Measurements from ENCODE around the gene HIRIP3. TPM values are rescaled to one million over a fixed set of nuclear protein-coding genes. Genes with fewer than 3 reads are reported as not detected.

HIRIP3 gene
- total RNA-seq, 1 experiment from 2014 or later, result 9.6 TPM

DNA sequence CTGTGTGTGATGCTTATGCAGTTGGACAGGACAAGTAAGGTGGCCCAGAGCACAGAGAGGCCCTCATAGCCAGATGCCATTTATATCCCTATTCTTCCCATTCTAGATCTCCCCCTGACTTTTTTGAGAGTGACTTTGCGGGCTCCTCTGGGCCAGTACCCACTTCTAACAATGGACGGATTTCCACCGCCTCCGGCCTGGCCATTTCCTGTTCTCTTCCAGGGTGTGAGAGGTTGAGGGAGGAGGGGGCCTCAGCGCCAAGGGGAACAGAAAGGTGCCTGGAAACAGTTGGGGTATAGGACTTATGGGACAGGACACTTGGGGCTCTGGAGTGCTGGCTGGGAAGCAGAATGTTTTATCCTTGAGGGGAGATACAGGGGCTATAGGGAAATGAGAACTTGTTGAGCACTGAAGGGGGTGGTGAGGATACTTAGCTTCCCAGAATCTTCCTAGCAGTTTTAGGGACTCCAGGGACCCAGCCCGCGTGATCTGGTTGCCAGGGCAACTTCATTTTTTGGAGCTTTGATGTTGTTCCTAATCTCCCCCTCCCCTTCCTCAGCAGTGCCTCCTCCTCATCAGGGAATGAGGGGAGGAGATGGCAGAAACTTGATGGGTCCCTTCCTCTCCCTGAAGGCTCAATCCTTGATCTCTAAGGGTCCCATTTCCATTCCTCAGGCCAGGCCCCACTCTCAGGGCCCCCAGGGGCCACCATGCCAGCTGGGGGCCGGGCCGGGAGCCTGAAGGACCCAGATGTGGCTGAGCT, 18.2 kb downstream of the HIRIP3 start:
- no peaks in the 10 kb centered on the region for H3K27me3 ChIP-seq (ENCODE audit: low read length)
- H3K9me2 ChIP-seq (replicated peaks; ENCODE audit: insufficient read depth, low read length), result no peaks in the 10 kb centered on the region
- H3K4me2 ChIP-seq (ENCODE audit: low read depth, low read length, poor library complexity, severe bottlenecking), result peak overlapping the region; percentile 85
- H3K4me1 ChIP-seq (ENCODE audit: low read length), result peaks cover 25% of the 10 kb centered on the region
- peaks cover 28% of the 10 kb centered on the region for H3K36me3 ChIP-seq (ENCODE audit: insufficient read depth, low read length)
- DNase-seq, result no peak
- H3K4me3 ChIP-seq (ENCODE audit: low read length), result no peak overlapping the region
- no peaks in the 10 kb centered on the region for H3K9me3 ChIP-seq (ENCODE audit: low read length)
- H3K9ac ChIP-seq (ENCODE audit: low read length), result peak overlapping the region; percentile 79; the same call in 1 of the 2 replicates
- peaks cover 45% of the 10 kb centered on the region for H3K79me2 ChIP-seq (ENCODE audit: low read length)
- no peak overlapping the region for H2AFZ ChIP-seq (ENCODE audit: low read length)
- H4K20me1 ChIP-seq (ENCODE audit: insufficient read depth, low read depth, low read length), result peaks cover 22% of the 10 kb centered on the region; the same call in 1 of the 2 replicates
- H3K27ac ChIP-seq (ENCODE audit: low read length), result no peak overlapping the region

DNA sequence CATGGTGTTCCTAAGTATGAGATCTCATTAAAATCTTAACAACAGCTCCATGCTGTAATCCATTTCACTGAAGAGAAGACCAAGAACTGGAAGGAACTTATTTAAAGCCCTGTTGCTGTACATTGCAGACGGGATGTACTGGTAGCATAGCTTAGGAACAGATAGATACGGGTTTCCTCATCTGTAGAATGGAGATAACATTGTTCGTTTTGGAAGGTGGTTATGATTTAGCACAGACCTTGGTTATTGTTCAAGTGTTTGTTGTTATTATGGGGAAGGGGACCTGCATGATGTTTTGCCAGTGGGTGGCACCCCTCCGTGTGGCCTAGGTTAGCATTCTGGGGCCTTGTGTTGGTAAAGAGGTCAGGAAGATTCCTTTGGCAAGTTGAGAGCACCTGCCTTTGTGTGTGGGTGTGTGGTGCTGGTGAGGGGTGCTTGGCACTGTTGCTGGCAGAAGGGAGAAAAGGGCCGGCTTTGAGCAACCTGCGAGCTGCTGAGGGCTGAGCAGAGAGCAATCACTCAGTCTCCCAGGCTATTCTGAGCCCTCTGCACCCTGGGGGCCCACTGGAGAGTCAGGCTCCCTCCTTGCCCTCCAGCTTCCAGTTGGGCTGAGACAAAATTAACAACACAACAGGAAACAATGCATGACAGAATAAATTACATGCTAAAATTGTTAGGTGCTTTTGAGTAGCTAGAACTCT, 19.5 kb downstream of the HIRIP3 start:
- Histone ChIP-seq H3K9ac (ENCODE audit: low read length) (peak overlapping the region; percentile 79), H3K79me2 (ENCODE audit: low read length) (peaks cover 45% of the 10 kb centered on the region), H3K27me3 (ENCODE audit: low read length) (no peaks in the 10 kb centered on the region), H3K4me2 (ENCODE audit: low read depth, low read length, poor library complexity, severe bottlenecking) (peak overlapping the region; percentile 85), H3K9me2 (replicated peaks; ENCODE audit: insufficient read depth, low read length) (no peaks in the 10 kb centered on the region), H2AFZ (ENCODE audit: low read length) (no peak overlapping the region), H3K4me3 (ENCODE audit: low read length) (peak overlapping the region; percentile 89), H3K4me1 (ENCODE audit: low read length) (peaks cover 25% of the 10 kb centered on the region), H3K9me3 (ENCODE audit: low read length) (no peaks in the 10 kb centered on the region), H4K20me1 (ENCODE audit: insufficient read depth, low read depth, low read length) (peaks cover 22% of the 10 kb centered on the region; the same call in 1 of the 2 replicates), H3K27ac (ENCODE audit: low read length) (peak overlapping the region; percentile 4; the same call in 1 of the 2 replicates), H3K36me3 (ENCODE audit: insufficient read depth, low read length) (peaks cover 28% of the 10 kb centered on the region)
- no peak for DNase-seq

DNA sequence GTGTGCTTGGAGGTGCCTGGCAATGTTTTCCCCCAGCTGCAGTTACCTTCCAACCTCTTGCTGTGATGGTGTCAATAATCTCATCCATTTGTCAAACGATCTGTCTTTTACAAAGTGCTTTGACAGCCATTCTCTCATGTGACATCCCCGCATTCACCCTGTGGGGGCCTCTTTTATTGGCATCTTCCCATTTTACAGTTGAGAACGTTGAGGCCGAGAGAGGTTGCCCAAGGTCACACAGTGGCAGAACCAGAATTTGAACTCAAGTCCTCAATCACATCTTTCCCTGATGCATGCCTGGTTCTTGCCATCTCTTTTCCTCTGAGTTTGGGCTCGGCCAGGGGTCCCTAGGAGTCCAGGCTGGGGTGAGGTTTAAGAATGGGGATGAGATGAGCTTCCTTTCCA, 20.3 kb downstream of the HIRIP3 start:
- Histone ChIP-seq H4K20me1 (ENCODE audit: insufficient read depth, low read depth, low read length) (peaks cover 22% of the 10 kb centered on the region; the same call in 1 of the 2 replicates), H3K79me2 (ENCODE audit: low read length) (peaks cover 45% of the 10 kb centered on the region), H3K27me3 (ENCODE audit: low read length) (no peaks in the 10 kb centered on the region), H3K9me3 (ENCODE audit: low read length) (no peaks in the 10 kb centered on the region), H3K4me3 (ENCODE audit: low read length) (peak overlapping the region; percentile 89), H3K9ac (ENCODE audit: low read length) (peak overlapping the region; percentile 79), H3K4me1 (ENCODE audit: low read length) (peaks cover 25% of the 10 kb centered on the region), H3K4me2 (ENCODE audit: low read depth, low read length, poor library complexity, severe bottlenecking) (peak overlapping the region; percentile 85), H2AFZ (ENCODE audit: low read length) (no peak overlapping the region), H3K27ac (ENCODE audit: low read length) (0 out of 2 replicates have a peak overlapping the region, but pooled peaks have one; percentile 4), H3K36me3 (ENCODE audit: insufficient read depth, low read length) (peaks cover 20% of the 10 kb centered on the region), H3K9me2 (replicated peaks; ENCODE audit: insufficient read depth, low read length) (no peaks in the 10 kb centered on the region)
- DNase-seq, result no peak

DNA sequence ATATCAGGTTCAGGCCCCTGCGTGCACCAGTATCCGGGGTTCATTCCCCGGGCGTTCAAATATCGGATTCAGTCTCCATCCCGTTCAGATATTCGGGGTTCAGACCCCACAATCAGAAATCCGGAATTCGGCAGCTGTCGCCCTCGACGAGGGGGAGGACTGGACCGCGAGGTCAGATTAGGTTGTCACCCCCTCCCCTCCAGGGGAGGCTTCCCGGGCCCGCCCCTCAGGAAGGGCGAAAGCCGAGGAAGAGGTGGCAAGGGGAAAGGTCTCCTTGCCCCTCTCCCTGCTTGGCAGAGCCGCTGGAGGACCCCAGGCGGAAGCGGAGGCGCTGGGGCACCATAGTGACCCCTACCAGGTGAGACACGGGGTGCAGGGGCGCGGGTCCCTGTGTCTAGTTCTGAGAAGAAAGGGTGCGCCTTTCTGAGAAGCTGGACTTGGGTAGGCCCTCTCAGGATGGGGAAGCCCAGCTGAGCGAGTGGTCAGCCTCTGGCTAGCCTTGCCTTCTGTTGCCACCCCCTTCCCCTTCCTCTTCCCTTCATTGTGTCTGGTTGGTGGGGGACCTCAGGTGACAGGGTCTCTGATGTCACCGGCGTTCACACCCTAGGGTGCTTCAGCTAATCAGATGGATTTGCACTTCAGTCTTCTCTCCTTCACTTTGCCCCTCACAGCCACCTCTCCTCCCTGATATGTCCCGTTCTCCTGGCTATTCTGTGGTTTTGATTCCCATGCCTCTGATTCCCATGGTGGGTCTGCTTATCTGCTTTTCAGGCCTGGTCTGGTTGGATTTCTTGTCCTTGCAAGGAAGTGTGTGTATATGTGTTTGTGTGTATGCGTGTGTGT, 20.9 kb downstream of the HIRIP3 start:
- H3K9me3 ChIP-seq (ENCODE audit: low read length), result no peaks in the 10 kb centered on the region
- peak; percentile 69 for DNase-seq
- peaks cover 22% of the 10 kb centered on the region; the same call in 1 of the 2 replicates for H4K20me1 ChIP-seq (ENCODE audit: insufficient read depth, low read depth, low read length)
- peaks cover 15% of the 10 kb centered on the region for H3K36me3 ChIP-seq (ENCODE audit: insufficient read depth, low read length)
- peak overlapping the region; percentile 35 for H3K27ac ChIP-seq (ENCODE audit: low read length)
- no peaks in the 10 kb centered on the region for H3K9me2 ChIP-seq (replicated peaks; ENCODE audit: insufficient read depth, low read length)
- peak overlapping the region; percentile 79 for H3K9ac ChIP-seq (ENCODE audit: low read length)
- H3K27me3 ChIP-seq (ENCODE audit: low read length), result no peaks in the 10 kb centered on the region
- no peak overlapping the region for H2AFZ ChIP-seq (ENCODE audit: low read length)
- peaks cover 25% of the 10 kb centered on the region for H3K4me1 ChIP-seq (ENCODE audit: low read length)
- H3K79me2 ChIP-seq (ENCODE audit: low read length), result peaks cover 45% of the 10 kb centered on the region
- H3K4me3 ChIP-seq (ENCODE audit: low read length), result peak overlapping the region; percentile 89
- peak overlapping the region; percentile 85 for H3K4me2 ChIP-seq (ENCODE audit: low read depth, low read length, poor library complexity, severe bottlenecking)

DNA sequence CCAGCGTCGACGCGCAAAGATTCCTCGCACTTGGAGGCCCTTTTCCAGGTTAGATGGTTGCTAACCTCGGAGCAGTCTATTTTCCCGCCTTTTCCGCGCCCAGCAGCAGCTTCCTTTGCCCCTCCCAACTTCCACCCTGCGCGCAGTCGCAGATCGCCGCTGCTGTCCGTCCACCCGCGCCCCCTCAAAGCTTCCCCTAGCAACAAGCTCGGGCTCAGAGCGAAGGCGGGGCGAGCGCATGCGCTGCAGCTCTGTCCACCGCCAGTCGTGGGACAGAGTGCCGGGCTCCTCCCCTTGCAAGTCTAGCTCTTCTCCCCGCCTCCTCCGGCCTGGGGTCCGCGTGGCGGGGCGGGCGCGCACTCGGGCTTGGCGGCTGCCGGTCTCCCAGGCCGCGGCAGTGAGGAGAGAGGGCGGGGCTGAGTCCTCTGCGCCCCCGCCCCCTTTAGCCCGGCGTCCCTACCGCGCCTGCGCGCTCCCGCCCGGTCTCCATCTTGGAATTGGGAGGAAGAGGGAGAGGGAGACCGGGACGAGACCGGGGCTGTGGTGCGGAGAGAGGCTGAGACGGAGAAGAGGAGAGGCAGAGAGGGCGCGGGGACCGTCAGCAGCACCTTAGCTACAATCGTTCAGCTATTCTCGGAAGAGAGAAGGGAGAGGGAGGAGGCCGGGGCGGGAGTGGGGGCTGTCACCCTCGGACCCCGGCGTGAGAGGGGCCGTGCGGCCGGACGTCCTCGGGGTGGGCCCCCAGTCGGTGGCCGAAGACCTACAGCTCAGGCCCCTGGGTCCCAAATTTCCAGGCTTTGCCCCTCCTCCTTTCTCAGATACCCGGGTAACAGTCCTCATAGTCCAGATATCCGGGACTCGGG, 21.8 kb downstream of the HIRIP3 start, which contains the start of gene TAOK2:
Gene TAOK2, plus strand, starts transcription at position 485 of the 863 bp plus-strand sequence. CDS start 3,905 bp downstream, outside the sequence.
- H3K36me3 ChIP-seq (ENCODE audit: insufficient read depth, low read length), result peaks cover 10% of the 10 kb centered on the region
- peak within 1 kb of the TSS; percentile 79 for H3K9ac ChIP-seq (ENCODE audit: low read length)
- no peaks in the 10 kb centered on the region for H3K9me3 ChIP-seq (ENCODE audit: low read length)
- H4K20me1 ChIP-seq (ENCODE audit: insufficient read depth, low read depth, low read length), result peaks cover 22% of the 10 kb centered on the region; the same call in 1 of the 2 replicates
- no peaks in the 10 kb centered on the region for H3K27me3 ChIP-seq (ENCODE audit: low read length)
- peak; percentile 99 for DNase-seq
- H3K4me2 ChIP-seq (ENCODE audit: low read depth, low read length, poor library complexity, severe bottlenecking), result peak within 1 kb of the TSS; percentile 85
- peak within 1 kb of the TSS; percentile 89 for H3K4me3 ChIP-seq (ENCODE audit: low read length)
- H2AFZ ChIP-seq (ENCODE audit: low read length), result no peak within 1 kb of the TSS
- H3K4me1 ChIP-seq (ENCODE audit: low read length), result peaks cover 25% of the 10 kb centered on the region
- peaks cover 45% of the 10 kb centered on the region for H3K79me2 ChIP-seq (ENCODE audit: low read length)
- H3K9me2 ChIP-seq (replicated peaks; ENCODE audit: insufficient read depth, low read length), result no peaks in the 10 kb centered on the region
- peak within 1 kb of the TSS; percentile 35 for H3K27ac ChIP-seq (ENCODE audit: low read length)

DNA sequence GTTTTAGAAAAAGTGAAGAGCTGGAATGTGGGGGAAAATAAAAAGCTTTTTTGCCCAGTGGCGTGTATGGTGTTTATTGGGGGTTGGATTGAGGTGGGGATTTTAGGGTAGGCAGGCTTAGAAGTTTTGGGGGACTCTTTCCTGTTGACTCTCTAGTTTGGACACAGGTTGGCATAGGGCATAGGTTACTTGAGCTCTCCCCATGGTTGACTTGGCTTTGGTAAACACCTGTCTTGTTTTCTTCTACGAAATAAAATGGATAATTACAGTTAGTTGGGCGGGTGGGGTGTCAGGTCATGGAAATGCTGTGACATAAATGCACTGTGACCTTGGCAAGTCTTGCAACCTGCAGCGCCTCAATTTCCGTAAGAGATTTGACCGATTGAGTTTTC, 22.4 kb downstream of the HIRIP3 start:
- Histone ChIP-seq H3K4me2 (ENCODE audit: low read depth, low read length, poor library complexity, severe bottlenecking) (no peak overlapping the region), H3K27ac (ENCODE audit: low read length) (no peak overlapping the region), H3K4me3 (ENCODE audit: low read length) (no peak overlapping the region), H3K36me3 (ENCODE audit: insufficient read depth, low read length) (peaks cover 13% of the 10 kb centered on the region), H3K27me3 (ENCODE audit: low read length) (no peaks in the 10 kb centered on the region), H4K20me1 (ENCODE audit: insufficient read depth, low read depth, low read length) (peaks cover 22% of the 10 kb centered on the region; the same call in 1 of the 2 replicates), H3K9ac (ENCODE audit: low read length) (no peak overlapping the region), H3K4me1 (ENCODE audit: low read length) (peaks cover 25% of the 10 kb centered on the region), H3K9me3 (ENCODE audit: low read length) (no peaks in the 10 kb centered on the region), H3K9me2 (replicated peaks; ENCODE audit: insufficient read depth, low read length) (no peaks in the 10 kb centered on the region), H2AFZ (ENCODE audit: low read length) (no peak overlapping the region), H3K79me2 (ENCODE audit: low read length) (peaks cover 42% of the 10 kb centered on the region)
- DNase-seq, result no peak

DNA sequence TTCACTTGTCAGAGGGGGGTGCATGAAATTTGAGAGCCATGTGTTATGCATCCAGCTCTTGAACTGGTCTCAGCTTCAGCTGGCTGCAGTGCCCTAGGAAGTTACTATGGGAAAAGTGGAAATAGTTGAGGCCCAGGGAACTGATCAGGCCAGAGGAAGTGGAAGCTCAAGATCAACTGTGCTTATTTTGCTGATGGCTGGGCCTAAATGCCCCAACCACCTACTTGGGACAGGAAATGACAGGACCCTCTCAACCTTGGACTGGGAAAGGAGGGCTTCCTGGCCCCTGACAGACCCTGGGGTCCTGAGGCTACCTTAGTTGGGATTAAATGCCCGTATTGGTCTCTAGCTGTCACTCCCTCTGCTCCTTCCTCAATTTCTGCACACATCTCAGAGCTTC, 22.9 kb downstream of the HIRIP3 start:
- Histone ChIP-seq H3K27me3 (ENCODE audit: low read length) (no peaks in the 10 kb centered on the region), H2AFZ (ENCODE audit: low read length) (no peak overlapping the region), H3K27ac (ENCODE audit: low read length) (no peak overlapping the region), H3K36me3 (ENCODE audit: insufficient read depth, low read length) (peaks cover 13% of the 10 kb centered on the region; the same call in 1 of the 2 replicates), H3K79me2 (ENCODE audit: low read length) (peaks cover 38% of the 10 kb centered on the region), H3K4me1 (ENCODE audit: low read length) (peaks cover 25% of the 10 kb centered on the region), H3K4me2 (ENCODE audit: low read depth, low read length, poor library complexity, severe bottlenecking) (no peak overlapping the region), H3K4me3 (ENCODE audit: low read length) (no peak overlapping the region), H3K9me3 (ENCODE audit: low read length) (no peaks in the 10 kb centered on the region), H4K20me1 (ENCODE audit: insufficient read depth, low read depth, low read length) (peaks cover 22% of the 10 kb centered on the region; the same call in 1 of the 2 replicates), H3K9me2 (replicated peaks; ENCODE audit: insufficient read depth, low read length) (no peaks in the 10 kb centered on the region), H3K9ac (ENCODE audit: low read length) (no peak overlapping the region)
- DNase-seq, result no peak
